ENCODE results near the gene ZNF584. TPM values are rescaled to one million over a fixed set of nuclear protein-coding genes. Genes with fewer than 3 reads are reported as not detected.
"Not testable (repeated sequence)": the region's sequence is repeated elsewhere in the genome, so short reads cannot be mapped to it uniquely, and the experiment has no call there.

The ZNF584 gene
- total RNA-seq, 4 donors from 2014 or later = 7.9 to 34.1 (median 9.2) TPM

DNA sequence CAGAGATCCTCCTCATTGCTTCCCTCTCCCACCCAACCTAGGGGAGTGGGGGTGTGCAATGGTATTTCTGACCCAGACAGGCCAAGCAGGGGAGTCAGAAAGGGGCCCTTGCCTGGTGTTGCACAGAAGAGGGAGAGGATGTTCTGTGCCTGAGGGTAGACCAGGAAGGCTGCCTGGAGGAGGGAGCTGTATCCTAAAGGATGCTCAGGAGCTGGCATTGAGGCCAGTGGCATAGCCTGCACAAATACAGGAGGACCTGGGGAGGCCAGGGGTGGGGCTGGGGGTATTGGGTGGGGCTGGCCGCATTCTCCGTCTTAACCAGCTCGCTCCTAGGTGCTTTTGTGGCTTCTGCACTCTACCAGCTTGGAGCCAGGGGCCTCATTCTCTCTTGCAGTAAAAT lies 8.5 kb upstream of the ZNF584 start:
- DNase-seq (ENCODE audit: low spot score) = no peak
- ATAC-seq (ENCODE audit: low FRiP score) = no peak
- TF ChIP-seq, protein P1, sequence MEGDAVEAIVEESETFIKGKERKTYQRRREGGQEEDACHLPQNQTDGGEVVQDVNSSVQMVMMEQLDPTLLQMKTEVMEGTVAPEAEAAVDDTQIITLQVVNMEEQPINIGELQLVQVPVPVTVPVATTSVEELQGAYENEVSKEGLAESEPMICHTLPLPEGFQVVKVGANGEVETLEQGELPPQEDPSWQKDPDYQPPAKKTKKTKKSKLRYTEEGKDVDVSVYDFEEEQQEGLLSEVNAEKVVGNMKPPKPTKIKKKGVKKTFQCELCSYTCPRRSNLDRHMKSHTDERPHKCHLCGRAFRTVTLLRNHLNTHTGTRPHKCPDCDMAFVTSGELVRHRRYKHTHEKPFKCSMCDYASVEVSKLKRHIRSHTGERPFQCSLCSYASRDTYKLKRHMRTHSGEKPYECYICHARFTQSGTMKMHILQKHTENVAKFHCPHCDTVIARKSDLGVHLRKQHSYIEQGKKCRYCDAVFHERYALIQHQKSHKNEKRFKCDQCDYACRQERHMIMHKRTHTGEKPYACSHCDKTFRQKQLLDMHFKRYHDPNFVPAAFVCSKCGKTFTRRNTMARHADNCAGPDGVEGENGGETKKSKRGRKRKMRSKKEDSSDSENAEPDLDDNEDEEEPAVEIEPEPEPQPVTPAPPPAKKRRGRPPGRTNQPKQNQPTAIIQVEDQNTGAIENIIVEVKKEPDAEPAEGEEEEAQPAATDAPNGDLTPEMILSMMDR (IDR thresholded peaks at IDR 0.05) = no peak

DNA sequence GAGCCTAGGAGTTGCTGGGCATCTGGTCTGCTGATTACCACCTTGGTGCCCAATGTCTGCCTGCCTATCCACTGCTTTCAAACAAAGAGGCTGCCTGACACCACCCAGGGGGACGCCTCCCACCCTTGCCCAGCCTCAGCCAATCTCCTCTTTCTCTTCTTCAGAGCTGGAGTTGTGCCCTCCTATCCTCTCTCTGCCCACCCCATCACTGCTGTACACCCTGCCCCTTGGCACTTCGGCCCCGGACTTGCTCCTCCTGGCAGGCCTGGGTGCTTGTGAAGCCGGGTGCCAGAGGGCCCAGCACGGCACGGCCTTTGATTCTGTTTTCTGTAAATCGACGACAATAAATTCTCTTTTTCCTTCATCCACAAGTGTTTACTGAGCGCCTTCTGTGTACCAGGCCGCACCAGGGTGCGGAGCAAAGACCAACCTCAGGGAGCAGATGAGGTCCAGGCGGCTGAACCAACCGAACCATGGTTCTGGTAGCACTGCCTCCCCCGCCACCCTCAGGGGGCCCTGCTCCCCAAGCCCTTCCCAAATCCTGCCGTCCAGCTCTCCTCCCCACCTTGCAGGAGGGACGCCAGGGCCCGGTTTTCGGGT lies 8.0 kb upstream of the ZNF584 start:
- DNase-seq (ENCODE audit: low spot score) = no peak
- TF ChIP-seq, protein P1 (IDR thresholded peaks at IDR 0.05) = no peak

DNA sequence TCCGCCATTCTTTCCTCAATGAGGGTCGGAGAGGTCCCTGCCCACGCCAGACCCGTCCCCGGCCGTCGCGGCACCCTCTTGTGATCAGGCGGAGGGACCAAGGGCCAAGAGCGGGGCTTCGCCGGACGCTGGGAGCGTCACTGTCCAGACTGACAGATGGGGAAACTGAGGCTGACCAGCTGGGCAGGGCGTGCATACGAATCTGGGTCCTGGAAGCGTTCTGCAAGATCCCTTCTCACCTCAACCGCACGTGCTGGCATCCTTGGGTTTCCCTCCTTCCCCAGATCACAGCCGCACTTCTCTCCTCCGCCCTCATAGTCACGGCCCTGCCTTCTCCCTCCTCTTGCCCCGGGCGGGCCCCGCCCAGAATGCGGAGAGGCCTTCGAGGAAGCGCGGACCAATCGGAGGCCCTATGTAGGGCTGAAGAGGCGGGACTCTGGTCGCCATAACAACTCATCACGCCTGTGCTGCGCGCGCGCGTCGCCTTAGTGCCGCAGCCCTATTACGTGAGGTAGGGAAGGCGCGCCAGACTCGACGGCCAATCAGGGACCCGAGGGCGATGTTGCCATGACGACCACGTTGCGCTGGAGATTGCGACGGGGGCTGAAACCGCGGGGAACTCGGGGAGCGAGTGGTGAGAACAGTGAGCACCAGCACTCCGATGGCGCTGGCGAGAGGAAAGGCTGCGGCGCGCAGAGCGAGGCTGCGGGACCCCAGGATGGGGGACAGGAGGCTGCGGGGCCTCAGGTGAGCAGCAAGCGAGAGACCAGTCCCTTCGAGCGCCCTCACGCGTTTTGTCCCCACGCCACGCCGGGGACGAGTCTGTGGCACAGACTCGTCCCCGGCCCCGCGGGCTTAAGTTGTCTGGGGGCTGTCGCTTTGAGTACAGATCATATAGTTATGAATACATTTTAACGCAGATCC lies 7.3 kb upstream of the ZNF584 start:
- peak; percentile 100 for DNase-seq (ENCODE audit: low spot score)
- ATAC-seq (ENCODE audit: low FRiP score) = peak; percentile 100
- TF ChIP-seq, protein P1 (IDR thresholded peaks at IDR 0.05) = no peak

More for the DNA sequence above, 8.0 kb upstream of the ZNF584 start:
- no peak for ATAC-seq (ENCODE audit: low FRiP score)

DNA sequence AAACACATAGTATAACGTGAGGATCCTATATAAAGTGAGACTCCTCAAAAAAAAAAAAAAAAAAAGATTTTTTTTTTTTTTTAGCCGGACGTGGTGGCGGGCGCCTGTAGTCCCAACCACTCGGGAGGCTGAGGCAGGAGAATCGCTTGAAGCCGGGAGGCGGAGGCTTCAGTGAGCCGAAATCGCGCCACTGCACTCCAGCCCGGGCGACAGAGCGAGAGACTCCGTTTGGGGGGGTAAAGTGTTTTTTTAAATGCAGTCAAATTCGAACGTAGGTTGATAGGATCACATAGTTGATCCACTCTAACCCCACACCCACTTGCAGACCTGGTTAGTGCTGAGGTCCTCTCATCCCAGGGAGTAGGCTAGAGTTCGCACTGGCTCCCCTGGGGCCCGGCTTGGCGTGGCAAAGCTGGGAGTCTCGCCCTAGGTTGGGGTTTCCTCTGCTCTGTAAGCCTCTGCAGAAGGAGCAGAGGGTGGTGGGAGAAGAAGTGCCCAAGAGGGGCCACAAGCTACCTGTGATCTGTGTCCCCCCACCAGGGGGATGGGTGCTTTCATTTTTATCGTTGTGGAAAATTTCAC lies 6.5 kb upstream of the ZNF584 start:
- no peak for DNase-seq (ENCODE audit: low spot score)
- TF ChIP-seq, protein P1 (IDR thresholded peaks at IDR 0.05) = no peak
- ATAC-seq (ENCODE audit: low FRiP score) = no peak

DNA sequence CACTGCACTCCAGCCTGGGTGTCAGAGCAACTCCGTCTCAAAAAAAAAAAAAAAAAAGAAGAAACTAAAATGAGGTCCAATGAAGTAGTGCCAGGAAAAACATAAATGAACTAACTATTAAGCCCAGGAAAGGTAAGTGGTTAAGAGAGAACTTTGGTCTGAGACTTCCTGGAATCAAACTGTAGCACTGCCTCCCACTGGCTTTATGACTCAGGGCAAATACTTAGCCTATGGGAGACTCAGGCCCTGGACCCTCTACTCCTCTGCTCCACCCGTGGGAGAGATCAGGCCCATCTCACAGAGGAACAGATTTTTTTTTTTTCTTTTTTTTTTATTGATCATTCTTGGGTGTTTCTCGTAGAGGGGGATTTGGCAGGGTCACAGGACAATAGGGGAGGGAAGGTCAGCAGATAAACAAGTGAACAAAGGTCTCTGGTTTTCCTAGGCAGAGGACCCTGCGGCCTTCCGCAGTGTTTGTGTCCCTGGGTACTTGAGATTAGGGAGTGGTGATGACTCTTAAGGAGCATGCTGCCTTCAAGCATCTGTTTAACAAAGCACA lies 4.5 kb upstream of the ZNF584 start:
- ATAC-seq (ENCODE audit: low FRiP score); DNase-seq (ENCODE audit: low spot score): not testable (repeated sequence)

DNA sequence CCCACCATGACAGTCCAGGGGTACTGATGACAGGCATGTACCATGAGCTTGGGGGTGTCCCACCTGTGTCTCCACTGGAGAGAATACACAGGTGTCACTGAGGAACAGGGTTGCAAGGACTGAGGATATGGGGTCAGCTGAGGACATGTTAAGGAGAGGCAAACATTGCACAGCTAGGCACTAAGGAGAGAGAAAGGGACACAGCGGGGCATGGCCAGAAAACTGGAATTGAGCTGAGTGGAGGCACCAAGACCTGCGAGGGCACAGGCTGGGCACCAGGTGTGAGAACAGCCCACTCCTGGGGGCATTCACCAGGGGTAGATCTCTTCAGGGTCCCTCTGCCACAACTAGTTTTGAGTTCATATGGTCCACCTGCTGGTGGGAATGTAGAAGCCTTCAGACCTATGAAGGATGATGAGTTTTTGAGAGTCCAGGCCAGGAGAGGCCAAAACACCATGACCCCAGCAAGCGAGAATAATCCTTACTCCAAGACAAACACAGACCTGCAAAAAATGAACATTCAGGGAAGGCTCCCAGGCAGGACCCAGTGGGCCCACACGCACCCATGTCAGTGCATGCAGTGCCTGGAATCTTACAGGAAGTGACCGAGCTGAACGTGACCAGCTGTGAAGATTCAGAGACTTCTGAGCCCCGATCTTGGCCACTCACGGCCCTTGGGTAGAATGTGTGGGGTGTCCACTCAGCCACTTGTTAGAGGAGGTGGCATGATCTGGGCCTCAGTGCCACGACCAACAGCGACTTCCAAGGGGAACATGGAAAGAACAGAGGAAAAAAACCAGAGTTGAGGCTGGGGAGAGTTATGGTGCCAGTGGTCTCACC lies 1.4 kb upstream of the ZNF584 start:
- TF ChIP-seq, protein P1 (IDR thresholded peaks at IDR 0.05) = no peak
- DNase-seq (ENCODE audit: low spot score) (no peak), ATAC-seq (ENCODE audit: low FRiP score) (no peak)
